Cardiac muscle cell (in vitro differentiated cells and primary cell): ENCODE data around the gene RAB40C. TPM values are rescaled to one million over a fixed set of nuclear protein-coding genes. Genes with fewer than 3 reads are reported as not detected.

ENCODE experiments used
- DNase-seq, 2 donors: peaks; one replicate each; pipeline versions ENCODE4 v3.0.0 to v3.0.0-alpha.2; 2010 to 2017; ENCODE audit warnings: low read depth in 1 of 2, low spot score in 1 of 2
- H3K27ac ChIP-seq: fragments of 200-600 bp; sonication (generic); 2 replicates; pipeline ENCODE4 v1.5.1; 2016
- H3K27me3 ChIP-seq: fragments of 200-600 bp; sonication (generic); 2 replicates; pipeline ENCODE4 v1.6.0; 2016; ENCODE audit warnings: control low read depth
- H3K36me3 ChIP-seq: fragments of 200-600 bp; sonication (generic); 2 replicates; pipeline ENCODE4 v1.5.1; 2016; ENCODE audit warnings: control low read depth
- H3K4me1 ChIP-seq: fragments of 200-600 bp; sonication (generic); 2 replicates; pipeline ENCODE4 v1.8.1; 2017; ENCODE audit warnings: low read depth, mild to moderate bottlenecking, mixed run types
- H3K4me3 ChIP-seq: fragments of 200-600 bp; sonication (generic); 2 replicates; pipeline ENCODE4 v1.5.1; 2016; ENCODE audit warnings: mild to moderate bottlenecking
- H3K9me3 ChIP-seq: fragments of 200-600 bp; sonication (generic); 2 replicates; pipeline ENCODE4 v1.5.1; 2017; ENCODE audit warnings: low read depth, mild to moderate bottlenecking, control low read depth
- polyA plus RNA-seq: library from polyadenylated mRNA; unstranded; fragments of >200 nt; fragmentation: Nextera tagmentation; extraction: Ambion mirVana; gene quantifications from 2 replicates; pipeline ENCODE4 v1.2.1, GENCODE V29; 2016
- total RNA-seq: library from RNA; depleted of rRNA; stranded (reverse); fragments of >200 nt; gene quantifications from 2 replicates; pipeline ENCODE4 v1.2.3, GENCODE V29; 2016
- TF ChIP-seq, protein P1 (sequence below): IDR thresholded peaks from 2 replicates; pipeline ENCODE4 v1.5.1; 2012; ENCODE audit warnings: low read depth, mild to moderate bottlenecking, low read length

Gene RAB40C
- total and polyA plus RNA-seq, 2 experiments from 2014 or later, result 30.8 to 45.9 TPM

DNA sequence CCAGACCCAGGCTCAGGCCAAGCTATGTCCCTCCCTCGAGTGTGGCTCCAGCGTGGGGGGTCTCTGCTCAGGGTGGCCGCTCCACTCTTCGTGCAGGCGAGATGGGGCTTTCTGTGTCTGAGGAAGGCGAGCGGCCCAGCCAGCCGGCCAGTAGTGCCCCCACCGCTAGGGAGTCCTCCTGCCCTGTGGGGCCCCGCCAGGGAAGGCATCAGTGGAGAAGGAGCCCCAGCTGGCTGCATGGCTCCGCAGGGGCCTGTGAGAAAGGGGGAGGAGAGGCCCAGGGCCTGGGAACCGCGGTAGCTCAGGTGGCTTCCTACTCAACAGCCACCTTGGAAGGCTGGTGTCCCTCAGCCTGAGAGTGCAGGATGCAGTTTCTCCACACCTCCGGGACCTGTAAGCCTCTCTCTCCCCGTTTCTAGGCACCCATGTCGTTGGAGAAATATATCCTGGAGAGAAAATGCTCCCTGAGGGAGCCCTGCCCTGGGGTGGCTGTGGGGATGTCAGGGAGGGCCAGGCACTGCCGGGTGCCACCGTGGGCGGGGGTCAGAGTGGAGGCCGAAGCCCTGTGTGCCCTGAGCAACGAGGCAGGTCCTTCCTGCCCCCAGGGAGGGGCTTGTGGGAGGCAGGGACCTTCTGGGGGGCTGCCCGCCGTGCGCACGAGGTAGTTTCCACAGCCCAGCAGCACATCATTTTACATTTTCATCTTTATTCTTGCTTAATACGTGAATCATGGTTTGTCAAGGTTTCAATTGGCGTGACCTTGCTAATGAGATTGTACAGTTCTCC is 16.8 kb upstream of the RAB40C start:
- no peak for DNase-seq
- no peak overlapping the region for H3K4me3 ChIP-seq
- H3K27ac ChIP-seq, result no peak overlapping the region
- H3K9me3 ChIP-seq, result no peaks in the 10 kb centered on the region
- H3K4me1 ChIP-seq, result peaks cover 4% of the 10 kb centered on the region
- H3K36me3 ChIP-seq, result no peaks in the 10 kb centered on the region
- TF ChIP-seq, protein P1, sequence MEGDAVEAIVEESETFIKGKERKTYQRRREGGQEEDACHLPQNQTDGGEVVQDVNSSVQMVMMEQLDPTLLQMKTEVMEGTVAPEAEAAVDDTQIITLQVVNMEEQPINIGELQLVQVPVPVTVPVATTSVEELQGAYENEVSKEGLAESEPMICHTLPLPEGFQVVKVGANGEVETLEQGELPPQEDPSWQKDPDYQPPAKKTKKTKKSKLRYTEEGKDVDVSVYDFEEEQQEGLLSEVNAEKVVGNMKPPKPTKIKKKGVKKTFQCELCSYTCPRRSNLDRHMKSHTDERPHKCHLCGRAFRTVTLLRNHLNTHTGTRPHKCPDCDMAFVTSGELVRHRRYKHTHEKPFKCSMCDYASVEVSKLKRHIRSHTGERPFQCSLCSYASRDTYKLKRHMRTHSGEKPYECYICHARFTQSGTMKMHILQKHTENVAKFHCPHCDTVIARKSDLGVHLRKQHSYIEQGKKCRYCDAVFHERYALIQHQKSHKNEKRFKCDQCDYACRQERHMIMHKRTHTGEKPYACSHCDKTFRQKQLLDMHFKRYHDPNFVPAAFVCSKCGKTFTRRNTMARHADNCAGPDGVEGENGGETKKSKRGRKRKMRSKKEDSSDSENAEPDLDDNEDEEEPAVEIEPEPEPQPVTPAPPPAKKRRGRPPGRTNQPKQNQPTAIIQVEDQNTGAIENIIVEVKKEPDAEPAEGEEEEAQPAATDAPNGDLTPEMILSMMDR, result no peak
- H3K27me3 ChIP-seq, result no peaks in the 10 kb centered on the region

DNA sequence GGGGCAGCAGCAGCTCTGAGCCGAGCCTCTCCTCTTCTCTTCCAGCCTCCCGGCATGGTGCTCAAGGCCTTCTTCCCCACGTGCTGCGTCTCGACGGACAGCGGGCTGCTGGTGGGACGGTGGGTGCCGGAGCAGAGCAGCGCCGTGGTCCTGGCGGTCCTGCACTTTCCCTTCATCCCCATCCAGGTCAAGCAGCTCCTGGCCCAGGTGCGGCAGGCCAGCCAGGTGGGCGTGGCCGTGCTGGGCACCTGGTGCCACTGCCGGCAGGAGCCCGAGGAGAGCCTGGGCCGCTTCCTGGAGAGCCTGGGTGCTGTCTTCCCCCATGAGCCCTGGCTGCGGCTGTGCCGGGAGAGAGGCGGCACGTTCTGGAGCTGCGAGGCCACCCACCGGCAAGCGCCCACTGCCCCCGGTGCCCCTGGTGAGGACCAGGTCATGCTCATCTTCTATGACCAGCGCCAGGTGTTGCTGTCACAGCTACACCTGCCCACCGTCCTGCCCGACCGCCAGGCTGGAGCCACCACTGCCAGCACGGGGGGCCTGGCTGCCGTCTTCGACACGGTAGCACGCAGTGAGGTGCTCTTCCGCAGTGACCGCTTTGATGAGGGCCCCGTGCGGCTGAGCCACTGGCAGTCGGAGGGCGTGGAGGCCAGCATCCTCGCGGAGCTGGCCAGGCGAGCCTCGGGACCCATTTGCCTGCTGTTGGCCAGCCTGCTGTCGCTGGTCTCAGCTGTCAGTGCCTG is 15.7 kb upstream of the RAB40C start:
- no peaks in the 10 kb centered on the region for H3K27me3 ChIP-seq
- TF ChIP-seq, protein P1, result no peak
- no peak overlapping the region for H3K27ac ChIP-seq
- H3K4me1 ChIP-seq, result peaks cover under 1% of the 10 kb centered on the region
- H3K36me3 ChIP-seq, result no peaks in the 10 kb centered on the region
- no peaks in the 10 kb centered on the region for H3K9me3 ChIP-seq
- H3K4me3 ChIP-seq, result no peak overlapping the region
- DNase-seq, result no peak

DNA sequence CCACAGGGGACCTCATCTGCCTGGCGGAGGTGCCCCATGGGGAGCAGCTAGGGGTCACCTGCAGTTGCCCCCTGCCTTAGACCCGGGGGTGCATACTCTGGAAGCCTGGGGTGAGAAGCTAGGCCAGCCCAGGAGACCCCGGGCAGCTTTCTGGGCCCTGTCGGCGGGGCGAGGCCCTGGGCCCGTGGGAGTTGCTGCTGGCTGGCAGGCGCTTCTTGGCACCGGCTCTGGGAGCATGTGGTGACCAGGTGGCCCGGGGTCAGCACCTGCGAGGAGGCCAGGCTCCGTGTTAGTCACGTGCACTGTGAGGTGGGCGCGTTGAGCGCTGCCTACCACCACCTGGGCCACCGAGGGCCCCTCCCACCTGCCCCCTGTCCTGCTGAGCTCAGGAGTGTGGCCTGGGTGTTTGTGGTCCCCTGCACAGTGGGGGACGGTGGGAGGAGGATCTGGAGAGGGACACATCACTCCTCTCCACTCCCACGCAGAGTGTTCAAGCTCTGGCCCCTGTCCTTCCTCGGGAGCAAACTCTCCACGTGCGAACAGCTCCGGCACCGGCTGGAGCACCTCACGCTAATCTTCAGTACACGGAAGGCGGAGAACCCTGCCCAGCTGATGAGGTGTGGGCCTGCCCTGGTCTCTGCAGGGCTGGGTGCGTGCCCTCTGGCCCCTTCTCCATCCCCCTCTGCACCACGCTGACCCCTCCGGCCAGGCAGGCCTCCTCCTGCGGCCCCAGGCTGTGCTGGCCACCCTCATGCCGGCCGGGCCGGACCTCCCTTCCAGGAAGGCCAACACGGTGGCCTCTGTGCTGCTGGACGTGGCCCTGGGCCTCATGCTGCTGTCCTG is 14.3 kb upstream of the RAB40C start:
- no peaks in the 10 kb centered on the region for H3K4me1 ChIP-seq
- TF ChIP-seq, protein P1, result no peak
- no peaks in the 10 kb centered on the region for H3K36me3 ChIP-seq
- no peaks in the 10 kb centered on the region for H3K9me3 ChIP-seq
- H3K27me3 ChIP-seq, result no peaks in the 10 kb centered on the region
- H3K27ac ChIP-seq, result no peak overlapping the region
- no peak overlapping the region for H3K4me3 ChIP-seq
- DNase-seq, result no peak

DNA sequence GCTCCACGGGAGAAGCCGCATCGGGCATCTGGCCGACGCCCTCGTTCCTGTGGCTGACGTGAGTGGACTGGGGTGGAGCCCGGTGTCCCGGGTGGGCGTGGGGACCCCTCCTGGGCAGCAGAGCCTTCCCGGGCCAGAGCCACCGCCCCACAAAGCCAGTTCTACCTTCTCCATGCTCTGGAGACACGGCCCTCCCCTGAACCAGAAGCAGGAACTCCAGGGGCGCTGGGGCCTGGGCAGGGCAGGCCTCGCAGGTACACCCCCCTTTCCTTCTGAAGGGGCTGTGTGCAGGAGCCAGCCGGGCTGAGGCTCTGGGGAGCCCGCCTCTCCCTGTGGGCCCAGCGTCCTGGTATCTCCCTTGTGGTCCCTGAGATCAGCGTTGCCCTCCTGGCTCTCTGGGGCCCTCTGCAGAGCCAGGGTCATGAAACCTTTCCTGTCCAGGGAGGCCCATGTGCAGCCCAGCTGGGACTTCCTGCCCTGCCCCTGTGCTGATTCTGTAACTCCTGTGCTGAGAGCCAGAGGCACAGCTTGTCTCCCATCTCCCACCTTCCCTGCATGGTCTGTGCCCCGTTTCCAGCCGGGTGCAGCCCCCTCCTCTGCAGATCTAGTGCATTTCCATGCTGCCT is 13.6 kb upstream of the RAB40C start:
- H3K36me3 ChIP-seq, result no peaks in the 10 kb centered on the region
- H3K27me3 ChIP-seq, result no peaks in the 10 kb centered on the region
- no peak for DNase-seq
- no peak overlapping the region for H3K4me3 ChIP-seq
- TF ChIP-seq, protein P1, result no peak
- no peaks in the 10 kb centered on the region for H3K4me1 ChIP-seq
- H3K27ac ChIP-seq, result no peak overlapping the region
- H3K9me3 ChIP-seq, result no peaks in the 10 kb centered on the region

DNA sequence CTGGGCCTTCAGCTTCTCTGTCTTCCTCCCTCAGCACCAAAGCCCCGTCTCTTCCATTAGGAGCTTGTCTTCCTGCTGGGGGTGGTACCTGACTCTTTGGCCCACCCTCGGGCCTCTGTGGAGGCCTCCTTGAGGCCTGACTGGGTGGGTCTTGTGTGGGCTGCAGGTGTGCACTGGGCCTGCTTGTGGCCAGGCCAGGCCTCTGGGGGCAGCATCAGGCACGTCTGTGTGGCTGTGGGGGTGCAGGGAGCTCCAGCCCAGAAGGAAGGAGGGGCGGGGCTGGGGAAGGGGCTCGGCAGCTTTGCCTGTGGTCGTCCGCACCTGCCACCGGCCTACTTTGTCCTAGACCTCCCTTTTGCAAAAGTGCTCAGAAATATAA is 13.1 kb upstream of the RAB40C start:
- no peak for DNase-seq
- Histone ChIP-seq H3K27ac (no peak overlapping the region), H3K4me1 (no peaks in the 10 kb centered on the region)

More for the DNA sequence above, 13.1 kb upstream of the RAB40C start:
- Histone ChIP-seq H3K27me3 (no peaks in the 10 kb centered on the region), H3K9me3 (no peaks in the 10 kb centered on the region), H3K4me3 (no peak overlapping the region), H3K36me3 (no peaks in the 10 kb centered on the region)
- TF ChIP-seq, protein P1, result no peak
